Keratinocyte (primary cell): ENCODE results near the gene RIMS1. TPM values are rescaled to one million over a fixed set of nuclear protein-coding genes. Genes with fewer than 3 reads are reported as not detected.

Experiments
- DNase-seq: peaks from one replicate; pipeline ENCODE4 v3.0.0-alpha.2; 2011; ENCODE audit warnings: low read depth, missing footprints, low spot score
- FAIRE-seq: peaks from 2 replicates; lab custom pipeline; 2011; peaks lifted over from hg19 to GRCh38; lab: Jason Lieb, UNC
- H2AFZ ChIP-seq: 2 replicates; pipeline ENCODE4 v1.6.0; 2012; ENCODE audit warnings: low read length, control low read depth, inconsistent platforms; ENCODE audit not compliant: control insufficient read depth
- H3K27ac ChIP-seq: 2 replicates; pipeline ENCODE4 v1.5.1; 2011; ENCODE audit warnings: low read length; ENCODE audit not compliant: control insufficient read depth, insufficient read depth
- H3K27me3 ChIP-seq: 3 replicates; pipeline ENCODE4 v1.6.0; 2011; ENCODE audit warnings: low read length; ENCODE audit not compliant: control insufficient read depth, insufficient read depth; ENCODE audit errors: extremely low read depth
- H3K36me3 ChIP-seq, 2 experiments: 2 replicates in 1 of 2; 3 replicates in 1 of 2; pipeline ENCODE4 v1.5.1; 2011; ENCODE audit warnings: low read length in 2 of 2, mild to moderate bottlenecking in 1 of 2; ENCODE audit not compliant: control insufficient read depth in 2 of 2, insufficient read depth in 2 of 2; ENCODE audit errors: extremely low read depth in 1 of 2
- H3K4me1 ChIP-seq: 3 replicates; pipeline ENCODE4 v1.5.1; 2011; ENCODE audit warnings: low read length; ENCODE audit not compliant: control insufficient read depth, insufficient read depth; ENCODE audit errors: extremely low read depth
- H3K4me2 ChIP-seq: 3 replicates; pipeline ENCODE4 v1.6.0; 2011; ENCODE audit warnings: low read depth, low read length; ENCODE audit not compliant: control insufficient read depth, insufficient read depth; ENCODE audit errors: extremely low read depth
- H3K4me3 ChIP-seq, 3 experiments: fragments of 200-600 bp in 1 of 3; sonication (generic) in 1 of 3; 2 replicates in 2 of 3; 3 replicates in 1 of 3; pipeline ENCODE4 v1.5.1; 2011 to 2016; ENCODE audit warnings: low read length in 3 of 3, mild to moderate bottlenecking in 3 of 3, control low read depth in 2 of 3, inconsistent platforms in 1 of 3, low read depth in 1 of 3, mixed read lengths in 1 of 3, mixed run types in 1 of 3, moderate library complexity in 1 of 3; ENCODE audit not compliant: control insufficient read depth in 2 of 3, insufficient read depth in 2 of 3; ENCODE audit errors: extremely low read depth in 1 of 3
- H3K79me2 ChIP-seq: 2 replicates; pipeline ENCODE4 v1.6.0; 2012; ENCODE audit warnings: low read length; ENCODE audit not compliant: control insufficient read depth, insufficient read depth
- H3K9ac ChIP-seq: 3 replicates; pipeline ENCODE4 v1.6.0; 2011; ENCODE audit warnings: low read length; ENCODE audit not compliant: control insufficient read depth, insufficient read depth; ENCODE audit errors: extremely low read depth
- H3K9me1 ChIP-seq: 3 replicates; pipeline ENCODE4 v1.6.0; 2011; ENCODE audit warnings: low read length; ENCODE audit not compliant: control insufficient read depth, insufficient read depth; ENCODE audit errors: extremely low read depth
- H3K9me3 ChIP-seq: 2 replicates; pipeline ENCODE4 v1.5.1; 2012; ENCODE audit warnings: low read depth, low read length; ENCODE audit not compliant: control insufficient read depth
- H4K20me1 ChIP-seq: 3 replicates; pipeline ENCODE4 v1.6.0; 2011; ENCODE audit warnings: low read length; ENCODE audit not compliant: control insufficient read depth, insufficient read depth; ENCODE audit errors: extremely low read depth
- CTCF ChIP-seq, 3 experiments: IDR thresholded peaks in 1 of 3; conservative IDR thresholded peaks in 1 of 3; optimal IDR thresholded peaks in 1 of 3; 2 replicates in 2 of 3; 3 replicates in 1 of 3; pipeline versions ENCODE3 to v1.5.1; 2011; ENCODE audit warnings: low read length in 3 of 3, mild to moderate bottlenecking in 3 of 3, moderate library complexity in 2 of 3, control low read depth in 1 of 3, inconsistent platforms in 1 of 3; ENCODE audit not compliant: insufficient read depth in 2 of 3; ENCODE audit errors: extremely low read depth in 1 of 3
- EZH2 ChIP-seq: IDR thresholded peaks from one replicate; pipeline ENCODE4 v1.6.1; 2012; ENCODE audit warnings: inconsistent platforms, mild to moderate bottlenecking, low read length, moderate library complexity
- dilution Hi-C: fragments of 300-500 bp; cut with MboI; formaldehyde crosslinking; loops from one replicate; pipeline ENCODE4 v1.7.0; 2020; ENCODE audit warnings: low sequenced_read_pairs; ENCODE audit not compliant: extremely low pct_ligation_motif_present
- polyA plus RNA-seq, 5 experiments: library from polyadenylated mRNA; depleted of rRNA in 3 of 5; stranded (reverse) in 3 of 5; stranded (forward) in 1 of 5; unstranded in 1 of 5; fragments of >200 nt; gene quantifications; 1 replicate in 1 of 5; 2 replicates in 3 of 5; 3 replicates in 1 of 5; pipeline versions ENCODE4 v1.2.1 to v1.2.3, GENCODE V29; 2011 to 2012; ENCODE audit warnings: missing spikeins in 2 of 5, low read depth in 1 of 5, low replicate concordance in 1 of 5

Gene RIMS1
- polyA plus RNA-seq, 1 donor (not counting 4 experiments of a cell fraction or from before 2014, with no cell fraction given), result not detected

DNA sequence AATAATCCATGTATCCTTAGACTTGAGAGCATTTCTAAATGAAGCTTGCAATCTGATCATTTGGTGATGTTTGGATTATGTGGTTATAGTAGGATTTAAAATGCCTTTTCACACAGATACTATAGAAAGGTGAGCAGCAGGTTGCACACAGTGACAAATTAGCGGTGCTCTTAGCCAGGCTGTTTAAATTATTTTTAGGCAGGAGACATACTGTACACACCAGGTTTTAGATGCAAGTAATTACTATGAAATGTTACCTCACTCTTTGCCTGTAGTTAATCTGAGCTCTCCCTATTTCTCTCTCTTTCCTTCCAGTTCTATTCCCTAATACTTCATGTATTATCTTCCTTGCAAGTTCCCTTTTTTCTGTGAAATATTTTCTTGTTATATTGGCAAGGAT lies 191.7 kb downstream of the RIMS1 start:
- Histone ChIP-seq H3K9me1 (no peaks in the 10 kb centered on the region), H3K4me2 (no peak overlapping the region), H4K20me1 (no peaks in the 10 kb centered on the region), H3K4me3 (no peak overlapping the region), H3K36me3 (no peaks in the 10 kb centered on the region), H3K27ac (no peak overlapping the region), H3K9me3 (no peaks in the 10 kb centered on the region), H3K27me3 (no peaks in the 10 kb centered on the region), H3K79me2 (no peaks in the 10 kb centered on the region), H2AFZ (no peak overlapping the region), H3K4me1 (no peaks in the 10 kb centered on the region), H3K9ac (no peak overlapping the region)
- FAIRE-seq (no peak), DNase-seq (no peak)
- dilution Hi-C loops, result no loop called here
- TF ChIP-seq CTCF (optimal IDR thresholded peaks at IDR 0.05 in 1 of 3, IDR thresholded peaks at IDR 0.05 in 1 of 3, conservative IDR thresholded peaks at IDR 0.05 in 1 of 3; ENCODE audit: extremely low read depth in 1 of 3, insufficient read depth in 2 of 3, low read length in 3 of 3), result no peak
- no peak for TF ChIP-seq EZH2

GRCh38 chr6:72080260-72080941 lies 194.1 kb downstream of the RIMS1 start:
- no peak for TF ChIP-seq EZH2
- no peak for TF ChIP-seq CTCF (optimal IDR thresholded peaks at IDR 0.05 in 1 of 3, IDR thresholded peaks at IDR 0.05 in 1 of 3, conservative IDR thresholded peaks at IDR 0.05 in 1 of 3; ENCODE audit: extremely low read depth in 1 of 3, insufficient read depth in 2 of 3, low read length in 3 of 3)
- H4K20me1 ChIP-seq, result no peaks in the 10 kb centered on the region
- H3K4me2 ChIP-seq, result no peak overlapping the region
- no peaks in the 10 kb centered on the region for H3K4me1 ChIP-seq
- no peak for FAIRE-seq
- no peak for DNase-seq
- H3K9me3 ChIP-seq, result no peaks in the 10 kb centered on the region
- H3K9ac ChIP-seq, result no peak overlapping the region
- no peaks in the 10 kb centered on the region for H3K36me3 ChIP-seq
- H3K27ac ChIP-seq, result no peak overlapping the region
- no peak overlapping the region for H3K4me3 ChIP-seq
- no peaks in the 10 kb centered on the region for H3K79me2 ChIP-seq
- dilution Hi-C loops, result no loop called here
- H3K27me3 ChIP-seq, result no peaks in the 10 kb centered on the region
- H3K9me1 ChIP-seq, result no peaks in the 10 kb centered on the region
- no peak overlapping the region for H2AFZ ChIP-seq
